22Rv1 (cell line): Measurements from ENCODE around the gene SALL2.

Experiments used
- H3K27ac ChIP-seq: fragments of 450-650 bp; 2 replicates; pipeline ENCODE4 v1.5.1; 2017
- ZFX ChIP-seq: fragments of 450-650 bp; IDR thresholded peaks from 2 replicates; pipeline ENCODE4 v1.6.1; 2017; ENCODE audit warnings: antibody characterized with exemption, borderline replicate concordance
- TF ChIP-seq, protein P1 (sequence below): fragments of 450-650 bp; IDR thresholded peaks from 2 replicates; pipeline ENCODE4 v1.5.1; 2017; ENCODE audit warnings: mild to moderate bottlenecking

Gene SALL2

DNA sequence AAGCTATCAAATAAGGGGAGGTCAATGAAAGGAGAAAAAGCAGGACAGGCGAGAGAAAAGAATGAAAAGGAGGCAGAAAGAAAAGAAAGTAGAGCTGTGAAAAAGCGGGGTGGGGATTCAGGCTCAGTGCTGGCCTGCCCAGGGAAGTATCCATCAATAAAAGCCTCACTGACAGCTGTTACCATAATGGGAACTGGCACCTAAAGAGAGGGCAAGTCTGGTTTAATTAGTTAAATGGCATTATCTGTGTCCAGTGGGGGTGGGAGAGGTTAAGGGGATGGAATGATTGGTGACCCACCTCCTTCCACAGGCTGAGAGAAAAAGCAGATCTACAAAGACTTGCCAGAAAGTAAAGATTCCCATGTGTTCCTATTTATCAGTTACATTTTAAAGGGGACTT is 7.4 kb downstream of the SALL2 start:
- TF ChIP-seq, protein P1, sequence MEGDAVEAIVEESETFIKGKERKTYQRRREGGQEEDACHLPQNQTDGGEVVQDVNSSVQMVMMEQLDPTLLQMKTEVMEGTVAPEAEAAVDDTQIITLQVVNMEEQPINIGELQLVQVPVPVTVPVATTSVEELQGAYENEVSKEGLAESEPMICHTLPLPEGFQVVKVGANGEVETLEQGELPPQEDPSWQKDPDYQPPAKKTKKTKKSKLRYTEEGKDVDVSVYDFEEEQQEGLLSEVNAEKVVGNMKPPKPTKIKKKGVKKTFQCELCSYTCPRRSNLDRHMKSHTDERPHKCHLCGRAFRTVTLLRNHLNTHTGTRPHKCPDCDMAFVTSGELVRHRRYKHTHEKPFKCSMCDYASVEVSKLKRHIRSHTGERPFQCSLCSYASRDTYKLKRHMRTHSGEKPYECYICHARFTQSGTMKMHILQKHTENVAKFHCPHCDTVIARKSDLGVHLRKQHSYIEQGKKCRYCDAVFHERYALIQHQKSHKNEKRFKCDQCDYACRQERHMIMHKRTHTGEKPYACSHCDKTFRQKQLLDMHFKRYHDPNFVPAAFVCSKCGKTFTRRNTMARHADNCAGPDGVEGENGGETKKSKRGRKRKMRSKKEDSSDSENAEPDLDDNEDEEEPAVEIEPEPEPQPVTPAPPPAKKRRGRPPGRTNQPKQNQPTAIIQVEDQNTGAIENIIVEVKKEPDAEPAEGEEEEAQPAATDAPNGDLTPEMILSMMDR, result no peak
- no peak for TF ChIP-seq ZFX
- H3K27ac ChIP-seq, result no peak overlapping the region

DNA sequence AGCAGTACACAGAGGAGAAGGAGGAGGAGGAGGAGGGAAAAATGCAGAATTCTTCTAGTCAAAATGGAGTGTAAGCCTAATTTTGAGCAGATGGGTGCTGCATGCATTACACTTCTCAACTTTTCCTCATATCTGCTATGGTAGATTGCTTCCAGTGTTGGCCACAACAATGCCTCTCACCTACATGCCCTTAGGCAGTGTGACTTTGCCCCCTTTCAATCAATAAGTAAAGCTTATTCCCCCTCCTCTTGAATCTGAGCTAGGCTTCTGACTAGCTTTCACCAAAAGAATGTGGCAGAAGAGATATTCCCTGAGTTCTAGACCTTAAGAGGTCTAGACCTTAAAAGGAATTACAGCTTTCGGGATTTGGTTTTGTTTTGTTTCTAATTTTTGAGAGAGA is 11.8 kb downstream of the SALL2 start:
- H3K27ac ChIP-seq, result no peak overlapping the region
- TF ChIP-seq ZFX, result no peak
- TF ChIP-seq, protein P1, result no peak

DNA sequence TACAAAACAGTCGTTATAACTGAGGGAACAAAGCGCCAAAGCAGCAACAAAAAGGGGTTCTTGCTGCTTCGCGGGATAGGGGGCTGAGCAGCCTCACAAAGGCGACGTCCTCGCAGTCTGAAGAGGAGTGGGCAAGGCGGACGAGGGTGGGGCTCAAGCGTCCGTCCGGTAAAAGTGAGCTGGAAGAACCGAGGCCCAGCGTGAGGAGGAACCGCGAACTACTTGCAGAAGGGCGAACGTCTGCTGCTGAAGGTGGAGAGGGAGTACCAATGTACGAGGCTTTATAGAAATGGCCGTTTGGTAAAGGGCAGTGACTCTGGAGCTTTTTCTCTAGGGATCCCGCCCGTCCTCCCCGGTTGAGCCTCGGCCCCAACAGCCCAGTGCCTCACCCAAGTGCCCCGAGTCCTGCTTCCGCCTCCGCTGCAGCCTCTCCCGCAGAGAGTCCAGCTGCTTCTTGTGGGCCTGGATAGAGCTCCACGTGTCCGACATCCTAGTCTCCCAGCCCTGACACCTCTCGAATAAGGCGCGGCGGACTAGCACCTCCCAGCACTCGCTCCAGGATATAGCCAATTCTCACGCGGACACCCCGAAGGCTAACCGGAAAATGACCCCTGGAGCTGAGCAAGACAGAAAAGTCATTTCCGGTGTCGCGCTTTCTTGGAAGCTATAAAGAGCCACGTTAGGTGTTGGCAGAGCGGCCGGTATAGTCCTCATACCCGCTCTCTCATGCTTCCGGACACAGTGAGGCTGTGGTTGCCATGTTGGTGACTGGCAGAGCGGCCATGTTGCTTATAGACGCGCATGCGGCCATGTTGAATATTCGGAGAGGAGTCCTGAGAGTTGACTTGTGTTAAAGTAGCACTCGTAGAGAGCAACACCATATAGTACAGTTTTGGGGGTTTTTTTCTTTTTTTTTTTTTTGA is 15.2 kb downstream of the SALL2 start, which contains the start of gene METTL3:
Gene METTL3, minus strand, starts transcription at position 606 of the 923 bp plus-strand sequence. Its CDS starts 117 bp downstream, at position 489.
- H3K27ac ChIP-seq, result peak within 1 kb of the TSS; percentile 70
- TF ChIP-seq, protein P1, result no peak; the same call in 1 of the 2 replicates
- TF ChIP-seq ZFX, result no peak

DNA sequence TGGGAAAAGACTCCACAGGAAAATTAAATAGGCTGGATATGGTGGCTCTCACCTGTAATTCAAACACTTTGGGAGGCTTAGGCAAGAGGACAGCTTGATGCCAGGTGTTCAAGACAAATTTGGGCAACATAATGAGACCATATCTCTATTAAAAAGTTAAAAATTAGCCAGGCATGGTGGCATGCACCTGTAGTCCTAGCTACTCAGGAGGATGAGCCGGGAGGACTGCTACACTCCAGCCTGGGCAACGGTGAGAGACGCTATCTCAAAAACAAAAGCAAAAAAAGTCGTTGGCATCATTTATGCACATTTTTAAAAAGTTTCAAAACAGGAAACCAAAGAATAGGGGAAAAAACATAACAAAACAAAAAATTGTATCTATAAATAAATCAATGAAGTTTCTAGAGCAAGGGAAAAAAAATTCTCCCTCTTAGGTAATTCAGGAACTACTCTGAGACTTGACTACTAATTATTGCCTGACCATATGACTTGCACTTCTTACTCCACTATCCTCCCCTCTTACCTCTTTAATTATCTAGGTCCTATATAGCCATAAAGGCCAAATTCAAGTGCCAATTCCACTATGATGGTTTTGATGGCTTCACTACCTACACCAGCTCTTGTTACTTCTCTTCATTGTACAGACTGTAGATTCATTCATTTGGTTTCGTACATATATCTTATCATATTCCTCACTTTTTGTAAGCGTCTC is 16.6 kb downstream of the SALL2 start:
- no peak for TF ChIP-seq ZFX
- TF ChIP-seq, protein P1, result no peak
- no peak overlapping the region for H3K27ac ChIP-seq

DNA sequence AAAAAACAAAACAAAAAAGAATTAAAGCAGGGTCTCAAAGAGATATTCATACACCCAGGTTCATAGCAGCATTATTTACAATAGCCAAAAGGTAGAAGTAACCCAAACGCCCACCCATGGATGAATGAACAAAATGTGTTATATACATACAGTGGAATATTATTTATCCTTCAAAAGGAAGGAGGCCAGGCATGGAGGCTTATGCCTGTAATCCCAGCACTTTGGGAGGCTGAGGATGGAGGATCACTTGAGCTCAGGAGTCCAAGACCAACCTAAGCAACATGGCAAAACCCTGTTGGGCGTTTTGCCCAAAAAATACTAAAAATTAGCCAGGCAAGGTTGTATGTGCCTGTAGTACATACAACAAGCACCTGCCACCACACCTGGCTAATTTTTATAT is 19.6 kb downstream of the SALL2 start:
- no peak for TF ChIP-seq ZFX
- TF ChIP-seq, protein P1, result no peak
- H3K27ac ChIP-seq, result no peak overlapping the region

DNA sequence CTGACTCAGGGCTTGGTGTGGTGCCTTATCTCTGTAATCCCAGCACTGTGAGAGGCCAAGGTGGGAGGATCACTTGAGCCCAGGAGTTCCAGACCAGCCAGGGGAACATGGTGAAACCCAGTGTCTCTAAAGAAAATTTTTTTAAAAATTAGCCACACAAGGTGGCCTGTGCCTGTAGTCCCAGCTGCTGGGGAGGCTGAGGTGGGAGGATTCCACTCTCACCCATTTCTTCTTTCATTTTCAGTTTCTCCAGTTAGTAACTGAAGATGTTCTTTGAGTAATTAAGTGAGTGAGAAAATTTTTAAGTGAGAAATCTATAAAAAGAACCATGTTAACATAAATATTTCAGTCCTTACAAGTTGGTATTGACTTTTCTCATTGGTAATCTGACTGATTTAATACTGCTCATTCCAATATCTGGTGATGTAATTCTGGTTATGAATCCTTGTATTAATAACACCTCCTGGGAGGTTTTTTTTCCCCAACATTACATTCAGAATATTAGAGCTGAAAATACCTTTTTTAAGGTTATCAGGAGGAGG is 21.1 kb downstream of the SALL2 start:
- H3K27ac ChIP-seq, result no peak overlapping the region
- TF ChIP-seq, protein P1, result no peak
- TF ChIP-seq ZFX, result no peak
